ENCODE measurements around the gene KARS1.
A peak's percentile ranks its signal among the peaks of the same experiment; 100 is the strongest.

Gene KARS1

DNA sequence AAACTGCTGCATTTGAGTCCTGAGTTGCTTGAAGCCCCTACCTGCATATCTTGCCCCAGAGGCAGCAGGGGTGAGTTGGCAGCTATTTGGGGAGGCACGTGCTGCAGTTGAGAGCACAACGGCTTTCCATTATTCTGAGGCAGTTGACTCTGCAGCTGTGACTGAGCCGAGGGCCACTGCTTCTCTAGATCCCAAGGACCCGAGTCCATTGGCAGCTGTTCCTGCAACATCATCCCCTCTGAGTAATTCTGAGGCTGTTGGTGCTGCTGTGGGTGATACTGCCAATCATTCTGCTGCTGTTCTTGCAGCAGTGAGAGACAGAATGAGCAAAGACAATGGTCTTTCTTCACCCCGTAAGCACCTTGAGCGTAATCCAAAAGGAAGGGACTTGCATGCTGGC is 12.9 kb upstream of the KARS1 start:
- no peaks in the 10 kb centered on the region for H3K27me3 ChIP-seq (ENCODE audit: insufficient read depth, low read depth)
- H3K4me3 ChIP-seq (IDR thresholded peaks at IDR 0.05; ENCODE audit: insufficient read depth, low read depth, low read length): no peak overlapping the region
- peaks cover 7% of the 10 kb centered on the region; the same call in 1 of the 2 replicates for H3K36me3 ChIP-seq (ENCODE audit: insufficient read depth)
- TF ChIP-seq, protein P1, sequence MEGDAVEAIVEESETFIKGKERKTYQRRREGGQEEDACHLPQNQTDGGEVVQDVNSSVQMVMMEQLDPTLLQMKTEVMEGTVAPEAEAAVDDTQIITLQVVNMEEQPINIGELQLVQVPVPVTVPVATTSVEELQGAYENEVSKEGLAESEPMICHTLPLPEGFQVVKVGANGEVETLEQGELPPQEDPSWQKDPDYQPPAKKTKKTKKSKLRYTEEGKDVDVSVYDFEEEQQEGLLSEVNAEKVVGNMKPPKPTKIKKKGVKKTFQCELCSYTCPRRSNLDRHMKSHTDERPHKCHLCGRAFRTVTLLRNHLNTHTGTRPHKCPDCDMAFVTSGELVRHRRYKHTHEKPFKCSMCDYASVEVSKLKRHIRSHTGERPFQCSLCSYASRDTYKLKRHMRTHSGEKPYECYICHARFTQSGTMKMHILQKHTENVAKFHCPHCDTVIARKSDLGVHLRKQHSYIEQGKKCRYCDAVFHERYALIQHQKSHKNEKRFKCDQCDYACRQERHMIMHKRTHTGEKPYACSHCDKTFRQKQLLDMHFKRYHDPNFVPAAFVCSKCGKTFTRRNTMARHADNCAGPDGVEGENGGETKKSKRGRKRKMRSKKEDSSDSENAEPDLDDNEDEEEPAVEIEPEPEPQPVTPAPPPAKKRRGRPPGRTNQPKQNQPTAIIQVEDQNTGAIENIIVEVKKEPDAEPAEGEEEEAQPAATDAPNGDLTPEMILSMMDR (conservative IDR thresholded peaks at IDR 0.05; ENCODE audit: low read depth, low read length): no peak
- H3K4me2 ChIP-seq: no peak overlapping the region
- no peaks in the 10 kb centered on the region for H3K79me2 ChIP-seq (ENCODE audit: insufficient read depth, low read depth)
- H4K20me1 ChIP-seq (ENCODE audit: insufficient read depth): no peaks in the 10 kb centered on the region
- H2AFZ ChIP-seq (ENCODE audit: low read depth): no peak overlapping the region
- H3K27ac ChIP-seq: no peak overlapping the region
- H3K4me1 ChIP-seq (ENCODE audit: low read depth, poor library complexity, severe bottlenecking): no peaks in the 10 kb centered on the region
- H3K9ac ChIP-seq: no peak overlapping the region

DNA sequence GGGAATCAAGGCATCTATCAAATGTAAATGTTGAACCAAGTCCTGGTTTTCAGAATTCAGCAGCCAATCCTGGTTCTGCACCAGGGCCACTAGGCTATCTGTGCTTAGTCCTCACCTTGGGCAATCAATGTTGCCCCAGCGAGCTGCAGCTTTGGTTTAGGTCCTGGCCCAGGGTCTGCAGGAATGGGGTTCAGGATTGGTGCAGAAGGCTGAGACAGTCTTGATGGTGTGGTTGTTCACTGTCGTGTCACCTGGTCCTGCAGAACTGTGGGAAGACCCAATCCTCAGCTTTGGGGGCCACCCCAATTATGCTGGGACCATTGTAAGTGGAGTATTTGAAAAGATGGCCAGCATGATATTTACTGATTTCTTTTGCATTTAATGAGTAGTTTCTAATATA is 10.7 kb upstream of the KARS1 start:
- TF ChIP-seq, protein P1 (conservative IDR thresholded peaks at IDR 0.05; ENCODE audit: low read depth, low read length): no peak
- H3K36me3 ChIP-seq (ENCODE audit: insufficient read depth): peaks cover 11% of the 10 kb centered on the region; the same call in 1 of the 2 replicates
- H3K79me2 ChIP-seq (ENCODE audit: insufficient read depth, low read depth): peaks cover 12% of the 10 kb centered on the region
- H3K4me2 ChIP-seq: no peak overlapping the region
- no peak overlapping the region for H2AFZ ChIP-seq (ENCODE audit: low read depth)
- no peaks in the 10 kb centered on the region for H3K27me3 ChIP-seq (ENCODE audit: insufficient read depth, low read depth)
- H3K27ac ChIP-seq: no peak overlapping the region
- peaks cover 5% of the 10 kb centered on the region for H3K4me1 ChIP-seq (ENCODE audit: low read depth, poor library complexity, severe bottlenecking)
- H3K4me3 ChIP-seq (IDR thresholded peaks at IDR 0.05; ENCODE audit: insufficient read depth, low read depth, low read length): no peak overlapping the region
- 0 out of 2 replicates have a peak, but pooled peaks cover under 1% of the 10 kb centered on the region for H4K20me1 ChIP-seq (ENCODE audit: insufficient read depth)
- H3K9ac ChIP-seq: no peak overlapping the region

DNA sequence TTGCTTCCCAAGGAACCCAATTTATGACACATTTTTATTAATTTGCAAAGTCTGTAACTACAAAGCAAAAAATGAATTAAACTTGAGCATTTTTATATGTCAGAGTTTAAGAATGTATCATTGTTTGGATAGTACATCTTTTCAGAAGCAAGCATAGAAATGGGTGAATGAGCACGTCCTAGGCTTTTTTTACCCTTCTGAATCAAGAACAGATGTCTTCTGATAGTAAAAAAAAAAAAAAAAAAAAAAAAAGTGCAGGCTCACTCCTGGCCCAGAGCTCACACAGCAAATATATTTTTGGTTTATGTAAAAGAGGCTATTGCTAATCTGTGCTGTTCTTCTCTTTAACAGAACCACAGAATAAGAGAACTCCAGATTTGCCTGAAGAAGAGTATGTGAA is 6.5 kb upstream of the KARS1 start:
- H3K4me2 ChIP-seq: no peak overlapping the region
- no peak overlapping the region for H3K9ac ChIP-seq
- no peaks in the 10 kb centered on the region for H3K27me3 ChIP-seq (ENCODE audit: insufficient read depth, low read depth)
- H3K79me2 ChIP-seq (ENCODE audit: insufficient read depth, low read depth): peaks cover 55% of the 10 kb centered on the region
- H3K4me3 ChIP-seq (IDR thresholded peaks at IDR 0.05; ENCODE audit: insufficient read depth, low read depth, low read length): no peak overlapping the region
- no peak overlapping the region for H3K27ac ChIP-seq
- peaks cover 17% of the 10 kb centered on the region; the same call in 1 of the 2 replicates for H4K20me1 ChIP-seq (ENCODE audit: insufficient read depth)
- H3K4me1 ChIP-seq (ENCODE audit: low read depth, poor library complexity, severe bottlenecking): peaks cover 42% of the 10 kb centered on the region
- TF ChIP-seq, protein P1 (conservative IDR thresholded peaks at IDR 0.05; ENCODE audit: low read depth, low read length): no peak
- no peak overlapping the region for H2AFZ ChIP-seq (ENCODE audit: low read depth)
- peaks cover 11% of the 10 kb centered on the region; the same call in 1 of the 2 replicates for H3K36me3 ChIP-seq (ENCODE audit: insufficient read depth)

DNA sequence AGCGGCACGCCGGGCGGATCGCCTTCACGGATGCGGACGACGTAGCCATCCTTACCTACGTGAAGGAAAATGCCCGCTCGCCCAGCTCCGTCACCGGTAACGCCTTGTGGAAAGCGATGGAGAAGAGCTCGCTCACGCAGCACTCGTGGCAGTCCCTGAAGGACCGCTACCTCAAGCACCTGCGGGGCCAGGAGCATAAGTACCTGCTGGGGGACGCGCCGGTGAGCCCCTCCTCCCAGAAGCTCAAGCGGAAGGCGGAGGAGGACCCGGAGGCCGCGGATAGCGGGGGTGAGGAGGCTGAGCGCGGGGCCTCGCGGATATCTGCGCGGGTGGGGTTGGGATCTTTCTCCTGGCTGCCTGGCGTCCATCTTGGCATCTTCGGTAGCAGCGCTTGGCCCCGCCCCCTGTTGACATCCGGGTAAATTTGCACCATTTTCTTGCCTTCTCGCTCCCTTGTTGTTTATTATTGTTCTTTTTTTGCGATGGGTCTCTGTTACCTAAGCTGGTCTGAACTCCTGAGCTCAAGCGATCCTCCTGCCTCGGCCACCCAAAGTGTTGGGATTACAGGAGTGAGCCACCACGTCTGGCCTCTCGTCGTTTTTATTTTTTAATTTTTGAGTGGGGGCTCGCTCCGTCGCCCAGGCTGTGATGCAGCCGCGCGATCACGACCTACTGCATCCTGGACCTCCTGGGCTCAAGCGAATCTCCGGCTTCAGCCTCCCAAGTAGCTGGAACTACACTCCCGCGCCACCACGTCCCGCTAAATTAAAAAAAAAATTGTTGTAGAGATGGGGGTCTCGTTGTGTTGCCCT is 1.0 kb upstream of the KARS1 start:
- Histone ChIP-seq H2AFZ (ENCODE audit: low read depth) (peak overlapping the region; percentile 59), H3K27ac (peak overlapping the region; percentile 77), H3K79me2 (ENCODE audit: insufficient read depth, low read depth) (peaks cover 95% of the 10 kb centered on the region), H3K4me3 (IDR thresholded peaks at IDR 0.05; ENCODE audit: insufficient read depth, low read depth, low read length) (peak overlapping the region; percentile 4), H3K9ac (peak overlapping the region; percentile 91), H3K27me3 (ENCODE audit: insufficient read depth, low read depth) (no peaks in the 10 kb centered on the region), H3K4me1 (ENCODE audit: low read depth, poor library complexity, severe bottlenecking) (peaks cover 61% of the 10 kb centered on the region), H3K36me3 (ENCODE audit: insufficient read depth) (peaks cover 3% of the 10 kb centered on the region; the same call in 1 of the 2 replicates), H3K4me2 (peak overlapping the region; percentile 98), H4K20me1 (ENCODE audit: insufficient read depth) (peaks cover 17% of the 10 kb centered on the region; the same call in 1 of the 2 replicates)
- TF ChIP-seq, protein P1 (conservative IDR thresholded peaks at IDR 0.05; ENCODE audit: low read depth, low read length): 0 out of 2 replicates have a peak, but pooled peaks have one; percentile 8

Measured in KMS-11 (cell line).